Hypothalamus (tissue), 51 donors: ENCODE data around the gene GPR65.

ENCODE experiments used
- DNase-seq, 51 donors: peaks; one replicate each; lab custom pipeline; 2025; lab: John Stamatoyannopoulos, UW

The GPR65 gene

GRCh38 chr14:88034076-88034475 lies 29.1 kb downstream of the GPR65 start:
- no peak for DNase-seq

- DNase-seq: no peak
Observed at GRCh38 chr14:88036422-88036821, 31.5 kb downstream of the GPR65 start.

DNA sequence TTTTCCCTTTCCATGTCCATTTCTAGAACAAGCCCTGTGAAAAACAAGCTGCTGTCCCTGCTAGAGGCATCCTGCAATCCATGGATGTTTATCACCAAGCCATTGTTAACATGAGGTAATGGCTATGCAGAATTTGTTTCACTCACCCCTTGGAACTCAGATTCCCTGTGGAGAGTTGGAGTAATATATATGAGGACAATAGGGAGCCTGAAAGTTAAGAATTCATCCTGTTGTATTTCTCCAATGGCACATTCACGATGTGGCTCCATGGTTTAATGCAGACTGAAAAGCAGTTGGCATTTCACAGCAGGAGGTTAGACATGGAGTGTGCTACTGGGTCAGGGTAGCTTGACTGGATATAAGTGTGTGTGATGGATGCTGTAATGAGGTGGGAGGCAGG lies 32.4 kb downstream of the GPR65 start:
- DNase-seq: no peak

DNA sequence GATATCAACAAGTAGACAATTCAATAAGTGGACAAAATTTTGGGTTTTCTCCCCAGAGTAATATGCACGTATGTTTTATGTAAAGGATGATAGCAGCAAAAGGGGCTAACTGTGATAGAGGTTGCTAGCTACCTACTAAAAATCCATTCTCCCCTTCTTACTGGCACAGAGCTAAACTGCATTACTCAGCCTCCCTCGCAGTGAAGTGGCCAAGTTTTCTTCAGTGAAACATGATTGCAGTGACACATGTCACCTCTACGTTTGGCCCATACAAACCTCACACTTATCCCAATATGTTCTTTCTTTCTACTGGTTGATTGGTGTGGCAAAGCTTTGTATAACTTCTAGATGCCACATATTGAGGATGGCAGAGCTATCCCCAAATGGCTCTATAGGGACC lies 34.3 kb downstream of the GPR65 start:
- DNase-seq: no peak

DNA sequence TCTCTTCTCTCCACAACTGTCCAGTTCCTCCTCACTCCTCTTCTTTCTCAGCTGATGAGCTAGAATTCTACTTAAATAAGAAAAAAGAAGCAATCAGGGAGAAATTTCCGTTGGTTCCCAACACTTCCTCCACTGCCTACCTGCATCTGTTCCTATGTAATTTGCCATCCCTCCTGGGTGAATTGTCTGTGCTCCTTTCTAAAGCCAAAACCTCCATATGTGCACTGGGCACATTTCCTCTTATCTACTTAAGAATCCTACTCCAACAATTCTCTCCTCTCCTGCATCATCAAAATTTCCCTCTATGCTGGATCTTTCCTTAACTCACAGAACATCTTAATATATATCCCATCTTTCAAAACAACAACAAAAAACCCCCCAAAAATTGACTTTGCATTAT lies 35.2 kb downstream of the GPR65 start:
- DNase-seq: no peak

- no peak for DNase-seq
Observed at GRCh38 chr14:88043529-88044443, 38.9 kb downstream of the GPR65 start.

DNA sequence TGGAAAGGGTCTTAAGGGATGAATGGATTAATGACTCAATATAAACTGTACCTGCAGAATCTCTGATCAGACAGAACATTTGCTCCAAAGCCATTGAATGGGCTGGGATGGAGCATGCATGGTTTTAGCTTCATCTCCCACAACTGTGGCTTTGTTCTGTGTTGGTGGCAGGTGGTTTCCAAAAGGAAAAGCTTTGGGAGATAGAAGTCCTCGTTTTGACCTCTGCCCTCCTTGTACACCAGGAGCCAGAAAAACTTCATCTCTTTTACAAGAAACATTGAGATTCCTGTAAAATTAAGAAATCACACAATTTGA lies 39.5 kb downstream of the GPR65 start:
- DNase-seq: no peak

- DNase-seq: no peak
Observed at GRCh38 chr14:88044776-88045446, 40.0 kb downstream of the GPR65 start.

GRCh38 chr14:88045705-88046104 lies 40.8 kb downstream of the GPR65 start:
- peak in 8 of 51 donors; percentile 0 to 15 (median 4) for DNase-seq

DNA sequence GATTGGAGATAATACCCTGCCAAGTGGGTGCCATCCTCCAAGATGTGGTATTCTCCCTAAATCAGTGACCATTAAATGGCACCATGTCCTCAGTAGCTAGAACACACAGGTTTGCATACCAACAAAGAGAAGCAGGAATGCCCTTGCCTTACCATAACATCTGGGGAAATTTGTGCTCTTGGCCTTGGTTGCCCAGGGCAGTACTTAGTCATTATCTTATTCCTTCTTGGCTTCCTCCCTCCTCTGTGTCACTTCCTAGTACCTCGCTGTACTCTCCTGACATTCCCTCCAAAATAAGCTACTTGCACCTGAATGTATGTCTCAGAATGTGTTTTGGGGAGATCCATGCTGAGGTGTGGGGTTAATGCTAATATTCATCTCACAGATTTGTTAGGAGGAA lies 43.4 kb downstream of the GPR65 start:
- no peak for DNase-seq

GRCh38 chr14:88049266-88049665 lies 44.3 kb downstream of the GPR65 start:
- DNase-seq: no peak

DNA sequence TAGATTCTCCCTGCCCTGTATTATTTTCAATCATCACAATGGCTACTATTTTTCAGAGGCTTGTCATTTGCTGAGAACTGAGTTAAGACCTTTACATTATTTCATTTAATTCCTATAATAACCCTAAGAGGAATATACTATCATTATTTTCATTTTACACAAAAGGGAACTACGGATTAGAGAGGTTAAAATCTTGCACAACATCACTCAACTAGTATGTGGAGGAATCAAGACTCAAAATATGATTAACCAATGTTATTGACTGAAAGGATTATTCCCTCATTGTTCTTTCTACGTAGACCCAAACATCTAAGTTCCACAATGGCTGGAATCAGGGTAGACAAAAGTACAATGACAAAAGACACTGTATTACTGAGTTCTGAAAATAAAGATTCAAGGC lies 45.0 kb downstream of the GPR65 start:
- DNase-seq: no peak

DNA sequence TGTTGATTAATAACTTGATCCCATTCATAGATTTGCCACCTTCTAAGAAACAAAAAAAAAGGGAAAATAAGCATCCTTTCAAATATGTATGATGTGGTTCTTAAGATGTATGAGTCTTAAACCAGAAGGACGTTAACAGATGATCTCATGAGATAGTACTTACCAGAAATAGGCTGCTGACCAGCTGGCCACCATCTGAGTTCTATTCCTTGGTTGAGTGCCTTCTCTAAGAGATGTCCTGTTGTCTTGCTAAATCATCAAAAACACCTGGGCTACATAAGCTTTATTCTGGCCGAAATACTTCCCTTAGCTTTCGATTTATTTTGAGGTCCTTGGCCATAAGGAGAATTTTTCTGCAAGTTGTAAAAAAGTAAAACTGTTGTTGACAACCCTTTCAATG lies 55.6 kb downstream of the GPR65 start:
- DNase-seq: no peak

- DNase-seq: no peak
Observed at GRCh38 chr14:88063811-88064210, 58.9 kb downstream of the GPR65 start.
